ENCODE data around the gene CHST8.

- TF ChIP-seq CTCF (IDR thresholded peaks at IDR 0.05; ENCODE audit: borderline replicate concordance, extremely low read depth, low read length, poor library complexity, severe bottlenecking): no peak
- no peak for TF ChIP-seq EZH2 (IDR thresholded peaks at IDR 0.05; ENCODE audit: borderline replicate concordance, low read depth, low read length, severe bottlenecking)
Observed at GRCh38 chr19:33800012-33800680, 178.4 kb downstream of the CHST8 start.
